ENCODE measurements around the gene ATL3. TPM values are rescaled to one million over a fixed set of nuclear protein-coding genes. Genes with fewer than 3 reads are reported as not detected.

ATL3 gene
- total and polyA plus RNA-seq, 2 of the 13 experiments (the other 11 are each of a cell fraction or from before 2014, with no cell fraction given), result not detected

- no peak for TF ChIP-seq PRDM4 (CRISPR knock-in tag; IDR thresholded peaks at IDR 0.05; ENCODE audit: borderline replicate concordance)
- no peak for TF ChIP-seq ZNF101 (CRISPR knock-in tag; IDR thresholded peaks at IDR 0.05; ENCODE audit: borderline replicate concordance, low read depth)
- TF ChIP-seq PAWR (CRISPR knock-in tag; IDR thresholded peaks at IDR 0.05; ENCODE audit: borderline replicate concordance), result no peak
- no peak for TF ChIP-seq ELK4 (CRISPR knock-in tag; IDR thresholded peaks at IDR 0.05; ENCODE audit: borderline replicate concordance)
- TF ChIP-seq TARDBP (CRISPR knock-in tag; IDR thresholded peaks at IDR 0.05), result peak; percentile 72
- no peak for TF ChIP-seq SOX13 (IDR thresholded peaks at IDR 0.05)
- TF ChIP-seq SOX13 (CRISPR knock-in tag; conservative IDR thresholded peaks at IDR 0.05 in 1 of 2, IDR thresholded peaks at IDR 0.05 in 1 of 2), result 0 out of 4 replicates have a peak, but pooled peaks of 1 of the 2 experiments have one; percentile 1
- 0 out of 2 replicates have a peak, but pooled peaks have one; percentile 38 for TF ChIP-seq RNF219 (CRISPR knock-in tag; IDR thresholded peaks at IDR 0.05)
- TF ChIP-seq ZNF878 (CRISPR knock-in tag; IDR thresholded peaks at IDR 0.05), result 0 out of 2 replicates have a peak, but pooled peaks have one; percentile 13
- no peak for TF ChIP-seq ZNF362 (CRISPR knock-in tag; IDR thresholded peaks at IDR 0.05; ENCODE audit: borderline replicate concordance)
- no peak for TF ChIP-seq ZSCAN25 (CRISPR knock-in tag; IDR thresholded peaks at IDR 0.05)
- TF ChIP-seq, protein P1, sequence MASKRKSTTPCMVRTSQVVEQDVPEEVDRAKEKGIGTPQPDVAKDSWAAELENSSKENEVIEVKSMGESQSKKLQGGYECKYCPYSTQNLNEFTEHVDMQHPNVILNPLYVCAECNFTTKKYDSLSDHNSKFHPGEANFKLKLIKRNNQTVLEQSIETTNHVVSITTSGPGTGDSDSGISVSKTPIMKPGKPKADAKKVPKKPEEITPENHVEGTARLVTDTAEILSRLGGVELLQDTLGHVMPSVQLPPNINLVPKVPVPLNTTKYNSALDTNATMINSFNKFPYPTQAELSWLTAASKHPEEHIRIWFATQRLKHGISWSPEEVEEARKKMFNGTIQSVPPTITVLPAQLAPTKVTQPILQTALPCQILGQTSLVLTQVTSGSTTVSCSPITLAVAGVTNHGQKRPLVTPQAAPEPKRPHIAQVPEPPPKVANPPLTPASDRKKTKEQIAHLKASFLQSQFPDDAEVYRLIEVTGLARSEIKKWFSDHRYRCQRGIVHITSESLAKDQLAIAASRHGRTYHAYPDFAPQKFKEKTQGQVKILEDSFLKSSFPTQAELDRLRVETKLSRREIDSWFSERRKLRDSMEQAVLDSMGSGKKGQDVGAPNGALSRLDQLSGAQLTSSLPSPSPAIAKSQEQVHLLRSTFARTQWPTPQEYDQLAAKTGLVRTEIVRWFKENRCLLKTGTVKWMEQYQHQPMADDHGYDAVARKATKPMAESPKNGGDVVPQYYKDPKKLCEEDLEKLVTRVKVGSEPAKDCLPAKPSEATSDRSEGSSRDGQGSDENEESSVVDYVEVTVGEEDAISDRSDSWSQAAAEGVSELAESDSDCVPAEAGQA (IDR thresholded peaks at IDR 0.05; ENCODE audit: low read depth), result no peak
- TF ChIP-seq, protein P1 (CRISPR knock-in tag; IDR thresholded peaks at IDR 0.05; ENCODE audit: borderline replicate concordance), result 0 out of 2 replicates have a peak, but pooled peaks have one; percentile 26
- TF ChIP-seq ZNF589 (CRISPR knock-in tag; conservative IDR thresholded peaks at IDR 0.05), result no peak
- no peak for TF ChIP-seq FOXP1 (IDR thresholded peaks at IDR 0.05)
- TF ChIP-seq FOXP1 (CRISPR knock-in tag; IDR thresholded peaks at IDR 0.05), result no peak
Measured at GRCh38 chr11:63680834-63681320, 9.7 kb upstream of the ATL3 start (continued).

All from HepG2 (cell line).